Omental fat pad (tissue), 4 donors: Measurements from ENCODE around the gene BBC3. TPM values are rescaled to one million over a fixed set of nuclear protein-coding genes. Genes with fewer than 3 reads are reported as not detected.

Source experiments
- ATAC-seq: fragments of 150-250 bp; one replicate; pipeline ENCODE4 v1.9.1; 2016; ENCODE audit warnings: mild to moderate bottlenecking, moderate library complexity; ENCODE audit not compliant: low FRiP score
- DNase-seq: peaks from one replicate; pipeline ENCODE4 v3.0.0-alpha.2; 2019; ENCODE audit warnings: low spot score
- CTCF ChIP-seq, 3 donors: fragments of 450-650 bp; IDR thresholded peaks; one replicate each; pipeline ENCODE4 v1.5.1; 2016 to 2017; ENCODE audit warnings: antibody characterized with exemption in 3 of 3, mild to moderate bottlenecking in 3 of 3, moderate library complexity in 2 of 3
- total RNA-seq, 4 donors: library from RNA; depleted of rRNA; stranded (reverse); fragments of >200 nt; gene quantifications; one replicate each; pipeline ENCODE4 v1.1.0, GENCODE V29; 2016

Gene BBC3
- total RNA-seq, 4 donors from 2014 or later: 1.0 to 9.1 (median 1.8) TPM

GRCh38 chr19:47209319-47210179, 21.4 kb downstream of the BBC3 start:
- no peak for TF ChIP-seq CTCF (IDR thresholded peaks at IDR 0.05)
- DNase-seq: no peak
- ATAC-seq: no peak

GRCh38 chr19:47203254-47203653, 27.7 kb downstream of the BBC3 start:
- no peak for DNase-seq
- TF ChIP-seq CTCF (IDR thresholded peaks at IDR 0.05): no peak
- no peak for ATAC-seq

- TF ChIP-seq CTCF (IDR thresholded peaks at IDR 0.05): no peak
- no peak for ATAC-seq
- DNase-seq: no peak
These were observed 30.5 kb downstream of the BBC3 start for GRCh38 chr19:47200530-47200929.

GRCh38 chr19:47197141-47197540, 33.9 kb downstream of the BBC3 start:
- TF ChIP-seq CTCF (IDR thresholded peaks at IDR 0.05): no peak
- ATAC-seq (no peak), DNase-seq (no peak)

GRCh38 chr19:47195434-47195833, 35.6 kb downstream of the BBC3 start:
- no peak for TF ChIP-seq CTCF (IDR thresholded peaks at IDR 0.05)
- ATAC-seq: no peak
- no peak for DNase-seq

GRCh38 chr19:47190167-47190727, 40.8 kb downstream of the BBC3 start:
- DNase-seq (no peak), ATAC-seq (peak; percentile 55)
- no peak for TF ChIP-seq CTCF (IDR thresholded peaks at IDR 0.05)
